SK-N-SH treated with all-trans-retinoic acid at 6 μM for 48 hours (cell line): ENCODE results near the gene SLC6A18.

Experiments
- ATAC-seq: fragments of 200-7000 bp; cut with Tn5 transposase; 3 replicates; pipeline ENCODE4 v1.9.1; 2020; ENCODE audit warnings: mild to moderate bottlenecking, moderate library complexity
- BACH2 ChIP-seq: fragments of 250-450 bp; sonication (Bioruptor Pico); IDR thresholded peaks from 2 replicates; pipeline ENCODE4 v1.9.0; 2021; ENCODE audit warnings: mild to moderate bottlenecking, borderline replicate concordance
- CSDC2 ChIP-seq: fragments of 250-450 bp; sonication (Bioruptor Pico); IDR thresholded peaks from 2 replicates; pipeline ENCODE4 v1.5.0; 2020; ENCODE audit warnings: mild to moderate bottlenecking, moderate library complexity
- ESRRG ChIP-seq: fragments of 250-450 bp; sonication (Bioruptor Pico); IDR thresholded peaks from 2 replicates; pipeline ENCODE4 v1.6.1; 2021; ENCODE audit warnings: mild to moderate bottlenecking
- GLIS3 ChIP-seq: fragments of 250-450 bp; sonication (Bioruptor Pico); IDR thresholded peaks from 2 replicates; pipeline ENCODE4 v1.5.0; 2020; ENCODE audit warnings: mild to moderate bottlenecking, moderate library complexity
- ISL1 ChIP-seq: fragments of 250-450 bp; sonication (Bioruptor Pico); IDR thresholded peaks from 2 replicates; pipeline ENCODE4 v2.1.2; 2022; ENCODE audit warnings: mild to moderate bottlenecking, moderate library complexity
- OSR1 ChIP-seq: fragments of 250-450 bp; sonication (Bioruptor Pico); IDR thresholded peaks from 2 replicates; pipeline ENCODE4 v1.8.0; 2022; ENCODE audit warnings: moderate library complexity, mild to moderate bottlenecking, inconsistent platforms
- PPARA ChIP-seq: fragments of 250-450 bp; sonication (Bioruptor Pico); IDR thresholded peaks from 2 replicates; pipeline ENCODE4 v1.5.0; 2020; ENCODE audit warnings: mild to moderate bottlenecking, borderline replicate concordance
- RARB ChIP-seq: fragments of 250-450 bp; sonication (Bioruptor Pico); IDR thresholded peaks from 2 replicates; pipeline ENCODE4 v1.8.0; 2021; ENCODE audit warnings: mild to moderate bottlenecking, moderate library complexity
- SNAI2 ChIP-seq: fragments of 250-450 bp; sonication (Bioruptor Pico); IDR thresholded peaks from 2 replicates; pipeline ENCODE4 v1.5.0; 2020; ENCODE audit warnings: mild to moderate bottlenecking, moderate library complexity
- TCF4 ChIP-seq: fragments of 250-450 bp; sonication (Bioruptor Pico); IDR thresholded peaks from 2 replicates; pipeline ENCODE4 v1.8.0; 2021; ENCODE audit warnings: mild to moderate bottlenecking, moderate library complexity, borderline replicate concordance
- TOX ChIP-seq: fragments of 250-450 bp; sonication (Bioruptor Pico); IDR thresholded peaks from 2 replicates; pipeline ENCODE4 v1.8.0; 2021; ENCODE audit warnings: mild to moderate bottlenecking, moderate library complexity, borderline replicate concordance
- ZC3H10 ChIP-seq: fragments of 250-450 bp; sonication (Bioruptor Pico); IDR thresholded peaks from 2 replicates; pipeline ENCODE4 v1.5.1; 2021; ENCODE audit warnings: mild to moderate bottlenecking, moderate library complexity
- ZFP3 ChIP-seq: fragments of 250-450 bp; sonication (Bioruptor Pico); IDR thresholded peaks from 2 replicates; pipeline ENCODE4 v1.5.0; 2020; ENCODE audit warnings: mild to moderate bottlenecking, moderate library complexity
- ZFP30 ChIP-seq: fragments of 450-650 bp; formaldehyde crosslinking; IDR thresholded peaks from 2 replicates; pipeline ENCODE4 v1.5.0; 2022; ENCODE audit warnings: mild to moderate bottlenecking, moderate library complexity
- ZNF565 ChIP-seq: fragments of 450-650 bp; formaldehyde crosslinking; conservative IDR thresholded peaks from 2 replicates; pipeline ENCODE4 v1.5.0; 2020; ENCODE audit warnings: low read depth, mild to moderate bottlenecking, moderate library complexity
- ZNF8 ChIP-seq: fragments of 450-650 bp; formaldehyde crosslinking; IDR thresholded peaks from 2 replicates; pipeline ENCODE4 v1.5.0; 2020; ENCODE audit warnings: mild to moderate bottlenecking, moderate library complexity
- TF ChIP-seq, protein P1 (sequence below): fragments of 250-450 bp; sonication (Bioruptor Pico); IDR thresholded peaks from 2 replicates; pipeline ENCODE4 v1.8.0; 2020; ENCODE audit warnings: mild to moderate bottlenecking, moderate library complexity, borderline replicate concordance
- TF ChIP-seq, protein P2 (sequence below): fragments of 250-450 bp; sonication (Bioruptor Pico); IDR thresholded peaks from 2 replicates; pipeline ENCODE4 v1.8.0; 2021; ENCODE audit warnings: low read depth, mild to moderate bottlenecking, moderate library complexity, borderline replicate concordance
- TF ChIP-seq, protein P3 (sequence below): fragments of 250-450 bp; sonication (Bioruptor Pico); IDR thresholded peaks from 2 replicates; pipeline ENCODE4 v1.5.1; 2021; ENCODE audit warnings: mild to moderate bottlenecking, moderate library complexity
- TF ChIP-seq, protein P4 (sequence below): fragments of 250-450 bp; sonication (Bioruptor Pico); IDR thresholded peaks from 2 replicates; pipeline ENCODE4 v1.5.0; 2020; ENCODE audit warnings: mild to moderate bottlenecking, moderate library complexity
- TF ChIP-seq, protein P5 (sequence below): fragments of 250-450 bp; sonication (Bioruptor Pico); IDR thresholded peaks from 2 replicates; pipeline ENCODE4 v1.5.1; 2020; ENCODE audit warnings: low read depth, mild to moderate bottlenecking, moderate library complexity

The SLC6A18 gene

DNA sequence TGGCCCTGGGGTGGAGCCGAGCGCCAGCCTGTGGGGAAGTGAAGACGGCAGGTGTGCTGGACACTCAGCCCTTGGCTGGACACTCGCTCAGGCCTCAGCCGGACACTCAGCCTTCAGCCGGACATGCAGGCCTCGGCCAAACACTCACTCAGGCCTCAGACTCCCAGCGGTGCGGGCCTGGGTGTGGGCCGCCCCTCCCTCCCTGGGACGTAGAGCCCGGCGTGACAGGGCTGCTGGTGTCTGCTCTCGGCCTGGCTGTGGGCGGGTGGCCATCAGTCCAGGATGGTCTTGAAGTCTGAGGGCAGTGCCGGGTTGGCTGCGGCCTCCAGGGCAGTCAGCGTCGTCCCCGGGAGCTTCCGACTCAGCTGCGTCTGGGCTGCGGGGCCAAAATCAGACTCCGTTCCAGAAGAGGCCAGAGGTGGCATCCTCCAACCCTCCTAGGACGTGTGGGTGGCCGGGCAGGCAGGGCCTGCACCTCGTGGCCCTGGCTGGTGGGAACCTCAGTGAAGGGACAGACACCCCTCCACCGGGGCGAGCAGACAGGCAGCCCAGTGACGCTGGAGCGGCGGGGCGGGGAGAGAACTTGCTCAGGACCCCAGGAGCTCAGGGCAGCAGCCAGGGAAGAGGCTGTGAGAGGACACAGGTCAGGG, 28.4 kb downstream of the SLC6A18 start:
- no peak for TF ChIP-seq TOX (CRISPR knock-in tag)
- no peak for TF ChIP-seq SNAI2 (CRISPR knock-in tag)
- no peak for TF ChIP-seq RARB
- no peak for TF ChIP-seq ZNF565 (CRISPR knock-in tag)
- TF ChIP-seq BACH2 (CRISPR knock-in tag) = no peak
- TF ChIP-seq GLIS3 = no peak
- no peak for TF ChIP-seq ZFP30
- no peak for TF ChIP-seq PPARA (CRISPR knock-in tag)
- no peak for ATAC-seq

DNA sequence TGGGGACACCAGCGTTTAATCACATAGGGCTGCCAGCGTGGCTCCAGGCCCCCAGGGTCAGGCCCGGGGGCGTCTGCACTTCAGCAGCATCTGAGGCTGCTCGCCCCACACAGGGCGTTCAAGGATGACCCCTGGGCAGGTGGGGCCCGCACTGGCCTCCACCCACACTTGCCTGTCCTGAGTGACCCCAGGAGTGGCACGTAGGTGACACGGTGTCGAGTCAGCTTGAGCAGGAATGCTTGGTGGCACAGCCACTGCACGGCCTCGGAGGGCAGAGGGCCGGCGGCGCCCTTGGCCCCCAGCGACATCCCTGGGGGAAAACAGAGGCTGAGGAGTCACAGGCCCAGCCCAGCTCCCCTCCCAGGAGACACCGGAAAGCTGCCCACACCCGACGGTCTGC, 29.0 kb downstream of the SLC6A18 start:
- ATAC-seq = no peak
- no peak for TF ChIP-seq CSDC2 (CRISPR knock-in tag)
- no peak for TF ChIP-seq ZFP30
- no peak for TF ChIP-seq TCF4
- TF ChIP-seq, protein P1, sequence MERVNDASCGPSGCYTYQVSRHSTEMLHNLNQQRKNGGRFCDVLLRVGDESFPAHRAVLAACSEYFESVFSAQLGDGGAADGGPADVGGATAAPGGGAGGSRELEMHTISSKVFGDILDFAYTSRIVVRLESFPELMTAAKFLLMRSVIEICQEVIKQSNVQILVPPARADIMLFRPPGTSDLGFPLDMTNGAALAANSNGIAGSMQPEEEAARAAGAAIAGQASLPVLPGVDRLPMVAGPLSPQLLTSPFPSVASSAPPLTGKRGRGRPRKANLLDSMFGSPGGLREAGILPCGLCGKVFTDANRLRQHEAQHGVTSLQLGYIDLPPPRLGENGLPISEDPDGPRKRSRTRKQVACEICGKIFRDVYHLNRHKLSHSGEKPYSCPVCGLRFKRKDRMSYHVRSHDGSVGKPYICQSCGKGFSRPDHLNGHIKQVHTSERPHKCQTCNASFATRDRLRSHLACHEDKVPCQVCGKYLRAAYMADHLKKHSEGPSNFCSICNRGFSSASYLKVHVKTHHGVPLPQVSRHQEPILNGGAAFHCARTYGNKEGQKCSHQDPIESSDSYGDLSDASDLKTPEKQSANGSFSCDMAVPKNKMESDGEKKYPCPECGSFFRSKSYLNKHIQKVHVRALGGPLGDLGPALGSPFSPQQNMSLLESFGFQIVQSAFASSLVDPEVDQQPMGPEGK (CRISPR knock-in tag) = no peak
- TF ChIP-seq TOX (CRISPR knock-in tag) = no peak
- TF ChIP-seq OSR1 = no peak
- TF ChIP-seq ZNF8 (CRISPR knock-in tag) = no peak
- TF ChIP-seq, protein P2, sequence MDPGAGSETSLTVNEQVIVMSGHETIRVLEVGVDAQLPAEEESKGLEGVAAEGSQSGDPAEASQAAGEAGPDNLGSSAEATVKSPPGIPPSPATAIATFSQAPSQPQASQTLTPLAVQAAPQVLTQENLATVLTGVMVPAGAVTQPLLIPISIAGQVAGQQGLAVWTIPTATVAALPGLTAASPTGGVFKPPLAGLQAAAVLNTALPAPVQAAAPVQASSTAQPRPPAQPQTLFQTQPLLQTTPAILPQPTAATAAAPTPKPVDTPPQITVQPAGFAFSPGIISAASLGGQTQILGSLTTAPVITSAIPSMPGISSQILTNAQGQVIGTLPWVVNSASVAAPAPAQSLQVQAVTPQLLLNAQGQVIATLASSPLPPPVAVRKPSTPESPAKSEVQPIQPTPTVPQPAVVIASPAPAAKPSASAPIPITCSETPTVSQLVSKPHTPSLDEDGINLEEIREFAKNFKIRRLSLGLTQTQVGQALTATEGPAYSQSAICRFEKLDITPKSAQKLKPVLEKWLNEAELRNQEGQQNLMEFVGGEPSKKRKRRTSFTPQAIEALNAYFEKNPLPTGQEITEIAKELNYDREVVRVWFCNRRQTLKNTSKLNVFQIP (CRISPR knock-in tag) = no peak
- TF ChIP-seq ISL1 = no peak
- no peak for TF ChIP-seq ESRRG (CRISPR knock-in tag)
- no peak for TF ChIP-seq SNAI2 (CRISPR knock-in tag)
- TF ChIP-seq, protein P3, sequence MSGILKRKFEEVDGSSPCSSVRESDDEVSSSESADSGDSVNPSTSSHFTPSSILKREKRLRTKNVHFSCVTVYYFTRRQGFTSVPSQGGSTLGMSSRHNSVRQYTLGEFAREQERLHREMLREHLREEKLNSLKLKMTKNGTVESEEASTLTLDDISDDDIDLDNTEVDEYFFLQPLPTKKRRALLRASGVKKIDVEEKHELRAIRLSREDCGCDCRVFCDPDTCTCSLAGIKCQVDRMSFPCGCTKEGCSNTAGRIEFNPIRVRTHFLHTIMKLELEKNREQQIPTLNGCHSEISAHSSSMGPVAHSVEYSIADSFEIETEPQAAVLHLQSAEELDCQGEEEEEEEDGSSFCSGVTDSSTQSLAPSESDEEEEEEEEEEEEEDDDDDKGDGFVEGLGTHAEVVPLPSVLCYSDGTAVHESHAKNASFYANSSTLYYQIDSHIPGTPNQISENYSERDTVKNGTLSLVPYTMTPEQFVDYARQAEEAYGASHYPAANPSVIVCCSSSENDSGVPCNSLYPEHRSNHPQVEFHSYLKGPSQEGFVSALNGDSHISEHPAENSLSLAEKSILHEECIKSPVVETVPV (CRISPR knock-in tag) = no peak

DNA sequence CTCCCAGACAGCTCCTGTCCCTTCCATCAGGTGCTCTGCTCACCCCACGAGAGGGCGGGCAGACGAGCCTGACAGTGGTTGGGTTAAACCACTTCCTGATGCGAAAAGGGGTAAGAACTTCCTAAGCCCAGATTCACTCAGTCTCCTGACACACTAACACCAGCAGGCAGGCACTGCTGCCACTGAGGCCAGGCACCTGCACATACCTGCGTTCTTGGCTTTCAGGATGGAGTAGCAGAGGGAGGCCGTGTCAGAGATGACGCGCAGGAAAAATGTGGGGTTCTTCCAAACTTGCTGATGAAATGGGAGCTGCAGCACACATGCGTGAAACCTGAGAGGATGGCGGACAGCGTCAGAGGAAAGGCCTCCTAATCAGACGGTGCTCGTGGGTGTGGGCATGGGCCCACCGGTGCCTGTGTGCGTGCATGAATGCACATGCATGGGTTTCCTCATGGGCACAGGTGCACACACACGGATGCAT, 29.9 kb downstream of the SLC6A18 start:
- no peak for ATAC-seq
- TF ChIP-seq ZFP3 (CRISPR knock-in tag) (no peak), ZFP30 (no peak), ZC3H10 (no peak), GLIS3 (no peak), ZNF8 (CRISPR knock-in tag) (no peak), ISL1 (no peak), ESRRG (CRISPR knock-in tag) (no peak), OSR1 (no peak)
- TF ChIP-seq, protein P1 (CRISPR knock-in tag) = no peak
- TF ChIP-seq, protein P2 (CRISPR knock-in tag) = no peak
- TF ChIP-seq, protein P4, sequence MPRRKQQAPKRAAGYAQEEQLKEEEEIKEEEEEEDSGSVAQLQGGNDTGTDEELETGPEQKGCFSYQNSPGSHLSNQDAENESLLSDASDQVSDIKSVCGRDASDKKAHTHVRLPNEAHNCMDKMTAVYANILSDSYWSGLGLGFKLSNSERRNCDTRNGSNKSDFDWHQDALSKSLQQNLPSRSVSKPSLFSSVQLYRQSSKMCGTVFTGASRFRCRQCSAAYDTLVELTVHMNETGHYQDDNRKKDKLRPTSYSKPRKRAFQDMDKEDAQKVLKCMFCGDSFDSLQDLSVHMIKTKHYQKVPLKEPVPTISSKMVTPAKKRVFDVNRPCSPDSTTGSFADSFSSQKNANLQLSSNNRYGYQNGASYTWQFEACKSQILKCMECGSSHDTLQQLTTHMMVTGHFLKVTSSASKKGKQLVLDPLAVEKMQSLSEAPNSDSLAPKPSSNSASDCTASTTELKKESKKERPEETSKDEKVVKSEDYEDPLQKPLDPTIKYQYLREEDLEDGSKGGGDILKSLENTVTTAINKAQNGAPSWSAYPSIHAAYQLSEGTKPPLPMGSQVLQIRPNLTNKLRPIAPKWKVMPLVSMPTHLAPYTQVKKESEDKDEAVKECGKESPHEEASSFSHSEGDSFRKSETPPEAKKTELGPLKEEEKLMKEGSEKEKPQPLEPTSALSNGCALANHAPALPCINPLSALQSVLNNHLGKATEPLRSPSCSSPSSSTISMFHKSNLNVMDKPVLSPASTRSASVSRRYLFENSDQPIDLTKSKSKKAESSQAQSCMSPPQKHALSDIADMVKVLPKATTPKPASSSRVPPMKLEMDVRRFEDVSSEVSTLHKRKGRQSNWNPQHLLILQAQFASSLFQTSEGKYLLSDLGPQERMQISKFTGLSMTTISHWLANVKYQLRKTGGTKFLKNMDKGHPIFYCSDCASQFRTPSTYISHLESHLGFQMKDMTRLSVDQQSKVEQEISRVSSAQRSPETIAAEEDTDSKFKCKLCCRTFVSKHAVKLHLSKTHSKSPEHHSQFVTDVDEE (CRISPR knock-in tag) = no peak
- TF ChIP-seq, protein P5, sequence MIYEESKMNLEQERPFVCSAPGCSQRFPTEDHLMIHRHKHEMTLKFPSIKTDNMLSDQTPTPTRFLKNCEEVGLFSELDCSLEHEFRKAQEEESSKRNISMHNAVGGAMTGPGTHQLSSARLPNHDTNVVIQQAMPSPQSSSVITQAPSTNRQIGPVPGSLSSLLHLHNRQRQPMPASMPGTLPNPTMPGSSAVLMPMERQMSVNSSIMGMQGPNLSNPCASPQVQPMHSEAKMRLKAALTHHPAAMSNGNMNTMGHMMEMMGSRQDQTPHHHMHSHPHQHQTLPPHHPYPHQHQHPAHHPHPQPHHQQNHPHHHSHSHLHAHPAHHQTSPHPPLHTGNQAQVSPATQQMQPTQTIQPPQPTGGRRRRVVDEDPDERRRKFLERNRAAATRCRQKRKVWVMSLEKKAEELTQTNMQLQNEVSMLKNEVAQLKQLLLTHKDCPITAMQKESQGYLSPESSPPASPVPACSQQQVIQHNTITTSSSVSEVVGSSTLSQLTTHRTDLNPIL (CRISPR knock-in tag) = no peak
